GM12873 (cell line): ENCODE data around the gene C14orf93.

Source experiments
- CTCF ChIP-seq: IDR thresholded peaks from 2 replicates; pipeline ENCODE4 v1.5.1; 2012; ENCODE audit warnings: low read depth, mild to moderate bottlenecking, moderate library complexity, low read length, control low read depth; ENCODE audit not compliant: insufficient read depth; ENCODE audit errors: missing control alignments

Gene C14orf93

GRCh38 chr14:22981876-22982476, 28.0 kb downstream of the C14orf93 start:
- TF ChIP-seq CTCF: no peak

GRCh38 chr14:22981090-22981875, 28.7 kb downstream of the C14orf93 start:
- TF ChIP-seq CTCF: no peak

GRCh38 chr14:22980672-22981089, 29.3 kb downstream of the C14orf93 start:
- no peak for TF ChIP-seq CTCF

GRCh38 chr14:22979748-22980392, 30.1 kb downstream of the C14orf93 start:
- TF ChIP-seq CTCF: no peak

GRCh38 chr14:22978981-22979671, 30.8 kb downstream of the C14orf93 start:
- no peak for TF ChIP-seq CTCF

- TF ChIP-seq CTCF: no peak
Observed at GRCh38 chr14:22978487-22978837, 31.5 kb downstream of the C14orf93 start.
